ENCODE results near the gene TTLL5.

The TTLL5 gene

DNA sequence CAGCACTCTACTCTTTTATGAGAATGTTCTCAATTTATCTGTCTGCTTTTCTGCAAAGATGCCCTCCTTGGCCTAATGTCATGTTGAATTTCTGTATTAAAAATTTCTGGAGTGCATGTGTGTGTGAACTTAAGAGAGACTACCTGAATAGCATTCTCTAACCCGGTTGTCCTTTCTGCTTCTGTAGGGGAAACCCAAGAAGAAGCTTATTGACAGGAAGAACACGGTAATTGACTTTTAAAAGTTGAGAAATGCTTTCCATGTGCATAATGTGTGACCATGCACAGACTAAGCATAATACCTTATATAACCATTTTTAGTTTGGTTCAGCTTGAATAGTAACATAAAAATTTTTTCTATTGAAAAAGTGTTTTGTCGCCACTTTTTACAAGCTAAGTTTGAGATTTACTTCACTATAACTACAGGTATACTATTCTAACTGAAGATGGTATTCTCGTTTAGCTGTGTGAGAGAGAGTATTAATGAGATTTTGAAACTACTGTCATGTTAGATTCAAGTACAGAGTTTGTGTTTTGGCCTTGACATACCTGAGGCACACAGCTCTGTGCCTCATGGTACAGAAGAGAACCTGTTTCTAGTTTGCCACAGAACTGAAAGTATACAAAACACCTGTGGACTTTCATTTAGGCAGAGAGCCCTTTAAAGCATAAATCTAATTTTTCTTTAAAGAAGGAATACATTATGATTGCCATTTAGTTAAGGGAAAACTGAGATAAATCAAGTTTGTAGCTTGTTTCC lies 96.8 kb downstream of the TTLL5 start:
- no peak for DNase-seq (ENCODE audit: low read depth in 1 of 2, low spot score in 1 of 2)
- Histone ChIP-seq H3K27ac (replicated peaks) (no peak overlapping the region), H3K4me3 (replicated peaks; ENCODE audit: insufficient read depth, low read length) (no peak overlapping the region), H3K27me3 (ENCODE audit: insufficient read depth, poor library complexity, severe bottlenecking) (no peaks in the 10 kb centered on the region)
- TF ChIP-seq, protein P1, sequence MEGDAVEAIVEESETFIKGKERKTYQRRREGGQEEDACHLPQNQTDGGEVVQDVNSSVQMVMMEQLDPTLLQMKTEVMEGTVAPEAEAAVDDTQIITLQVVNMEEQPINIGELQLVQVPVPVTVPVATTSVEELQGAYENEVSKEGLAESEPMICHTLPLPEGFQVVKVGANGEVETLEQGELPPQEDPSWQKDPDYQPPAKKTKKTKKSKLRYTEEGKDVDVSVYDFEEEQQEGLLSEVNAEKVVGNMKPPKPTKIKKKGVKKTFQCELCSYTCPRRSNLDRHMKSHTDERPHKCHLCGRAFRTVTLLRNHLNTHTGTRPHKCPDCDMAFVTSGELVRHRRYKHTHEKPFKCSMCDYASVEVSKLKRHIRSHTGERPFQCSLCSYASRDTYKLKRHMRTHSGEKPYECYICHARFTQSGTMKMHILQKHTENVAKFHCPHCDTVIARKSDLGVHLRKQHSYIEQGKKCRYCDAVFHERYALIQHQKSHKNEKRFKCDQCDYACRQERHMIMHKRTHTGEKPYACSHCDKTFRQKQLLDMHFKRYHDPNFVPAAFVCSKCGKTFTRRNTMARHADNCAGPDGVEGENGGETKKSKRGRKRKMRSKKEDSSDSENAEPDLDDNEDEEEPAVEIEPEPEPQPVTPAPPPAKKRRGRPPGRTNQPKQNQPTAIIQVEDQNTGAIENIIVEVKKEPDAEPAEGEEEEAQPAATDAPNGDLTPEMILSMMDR (IDR thresholded peaks at IDR 0.05; ENCODE audit: insufficient read depth, low read length): no peak
- TF ChIP-seq GABPA (IDR thresholded peaks at IDR 0.05; ENCODE audit: low read depth) (no peak), POLR2AphosphoS5 (IDR thresholded peaks at IDR 0.05; ENCODE audit: low read depth) (no peak), REST (IDR thresholded peaks at IDR 0.05; ENCODE audit: insufficient replicate concordance, low read depth) (no peak), SPI1 (IDR thresholded peaks at IDR 0.05; ENCODE audit: borderline replicate concordance, low read depth) (no peak)

DNA sequence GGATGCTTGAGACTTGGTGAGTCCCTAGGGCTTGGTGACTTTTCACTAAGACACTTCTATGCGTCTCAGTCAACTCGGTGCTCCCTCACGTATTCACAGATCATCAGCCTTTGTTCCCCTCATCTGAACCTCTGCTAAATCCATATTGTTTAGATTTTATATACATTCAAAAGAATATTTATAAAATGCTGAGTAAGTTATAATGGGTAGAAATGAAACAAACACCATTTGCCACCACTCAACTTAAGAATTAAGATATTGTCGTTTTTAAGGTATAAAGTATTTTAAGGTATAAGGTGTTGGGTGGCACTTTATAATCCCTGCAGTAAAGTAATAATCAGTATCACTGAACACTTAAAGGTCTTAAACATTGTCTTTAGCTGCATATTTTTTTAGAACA lies 103.0 kb downstream of the TTLL5 start:
- no peaks in the 10 kb centered on the region for H3K27me3 ChIP-seq (ENCODE audit: insufficient read depth, poor library complexity, severe bottlenecking)
- TF ChIP-seq SPI1 (IDR thresholded peaks at IDR 0.05; ENCODE audit: borderline replicate concordance, low read depth) (no peak), POLR2AphosphoS5 (IDR thresholded peaks at IDR 0.05; ENCODE audit: low read depth) (no peak), GABPA (IDR thresholded peaks at IDR 0.05; ENCODE audit: low read depth) (no peak), REST (IDR thresholded peaks at IDR 0.05; ENCODE audit: insufficient replicate concordance, low read depth) (no peak)
- TF ChIP-seq, protein P1 (IDR thresholded peaks at IDR 0.05; ENCODE audit: insufficient read depth, low read length): no peak
- no peak for DNase-seq (ENCODE audit: low read depth in 1 of 2, low spot score in 1 of 2)

GRCh38 chr14:75769047-75769685 lies 108.1 kb downstream of the TTLL5 start:
- no peaks in the 10 kb centered on the region for H3K27me3 ChIP-seq (ENCODE audit: insufficient read depth, poor library complexity, severe bottlenecking)
- no peak overlapping the region for H3K27ac ChIP-seq (replicated peaks)
- no peak for DNase-seq (ENCODE audit: low read depth in 1 of 2, low spot score in 1 of 2)
- TF ChIP-seq POLR2AphosphoS5 (IDR thresholded peaks at IDR 0.05; ENCODE audit: low read depth) (no peak), GABPA (IDR thresholded peaks at IDR 0.05; ENCODE audit: low read depth) (no peak), REST (IDR thresholded peaks at IDR 0.05; ENCODE audit: insufficient replicate concordance, low read depth) (no peak), SPI1 (IDR thresholded peaks at IDR 0.05; ENCODE audit: borderline replicate concordance, low read depth) (no peak)
- TF ChIP-seq, protein P1 (IDR thresholded peaks at IDR 0.05; ENCODE audit: insufficient read depth, low read length): no peak
- no peak overlapping the region for H3K4me3 ChIP-seq (replicated peaks; ENCODE audit: insufficient read depth, low read length)

More for the DNA sequence above, 103.0 kb downstream of the TTLL5 start:
- no peak overlapping the region for H3K27ac ChIP-seq (replicated peaks)
- no peak overlapping the region for H3K4me3 ChIP-seq (replicated peaks; ENCODE audit: insufficient read depth, low read length)
